Measurements from ENCODE around the gene TFDP2. TPM values are rescaled to one million over a fixed set of nuclear protein-coding genes. Genes with fewer than 3 reads are reported as not detected.

The TFDP2 gene
- total and polyA plus RNA-seq, 9 of the 15 experiments (the other 6 are each of a cell fraction or from before 2014, with no cell fraction given), result 95.6 to 179 (median 126) TPM

GRCh38 chr3:142046320-142047020, 102.9 kb downstream of the TFDP2 start (continued):
- TF ChIP-seq JUND (IDR thresholded peaks at IDR 0.05; ENCODE audit: borderline replicate concordance, low read depth, low read length) (peak; percentile 70), JUND (tag; IDR thresholded peaks at IDR 0.05; ENCODE audit: borderline replicate concordance, low read depth, low read length) (peak; percentile 42; the same call in 1 of the 3 replicates), RBBP5 (IDR thresholded peaks at IDR 0.05; ENCODE audit: borderline replicate concordance, insufficient read depth, low read length, poor library complexity, severe bottlenecking) (peak; percentile 69), NCOR1 (IDR thresholded peaks at IDR 0.05) (peak; percentile 94), ELF2 (CRISPR knock-in tag; IDR thresholded peaks at IDR 0.05) (0 out of 2 replicates have a peak, but pooled peaks have one; percentile 34), ETV1 (tag; conservative IDR thresholded peaks at IDR 0.05; ENCODE audit: low read depth) (peak; percentile 81), CBFA2T2 (conservative IDR thresholded peaks at IDR 0.05) (peak; percentile 95), PKNOX1 (IDR thresholded peaks at IDR 0.05) (peak; percentile 6; the same call in 1 of the 2 replicates), FOS (IDR thresholded peaks at IDR 0.05; ENCODE audit: extremely low read depth, insufficient read length) (no peak), DMBX1 (CRISPR knock-in tag; IDR thresholded peaks at IDR 0.05; ENCODE audit: borderline replicate concordance) (peak; percentile 55; the same call in 1 of the 2 replicates), PHB2 (IDR thresholded peaks at IDR 0.05; ENCODE audit: low read depth) (peak; percentile 79), EHMT2 (IDR thresholded peaks at IDR 0.05) (peak; percentile 61; the same call in 1 of the 2 replicates), ARHGAP35 (IDR thresholded peaks at IDR 0.05; ENCODE audit: partially characterized antibody) (no peak), CBX3 (IDR thresholded peaks at IDR 0.05; ENCODE audit: borderline replicate concordance in 1 of 2, low read length in 2 of 2) (peak in 1 of 2 experiments; percentile 56; a peak in 2 of 3 replicates), SMAD1 (IDR thresholded peaks at IDR 0.05; ENCODE audit: low read depth, low read length, partially characterized antibody) (peak; percentile 88), ZNF512 (tag; IDR thresholded peaks at IDR 0.05) (no peak), PREB (CRISPR knock-in tag; IDR thresholded peaks at IDR 0.05) (no peak), EP300 (IDR thresholded peaks at IDR 0.05; ENCODE audit: low read length) (peak; percentile 96), MLLT1 (IDR thresholded peaks at IDR 0.05) (peak in 1 of 2 experiments; percentile 95; a peak in 2 of 4 replicates), NFRKB (IDR thresholded peaks at IDR 0.05; ENCODE audit: low read depth) (no peak), SMAD3 (CRISPR knock-in tag; conservative IDR thresholded peaks at IDR 0.05) (peak; percentile 79), ZNF586 (CRISPR knock-in tag; conservative IDR thresholded peaks at IDR 0.05) (no peak), MEIS2 (IDR thresholded peaks at IDR 0.05; ENCODE audit: partially characterized antibody) (peak; percentile 47), KLF6 (CRISPR knock-in tag; IDR thresholded peaks at IDR 0.05; ENCODE audit: borderline replicate concordance) (no peak)

Measured in K562 (cell line).